Measurements from ENCODE around the gene TRIM43B. TPM values are rescaled to one million over a fixed set of nuclear protein-coding genes. Genes with fewer than 3 reads are reported as not detected.
"Not testable (repeated sequence)": the region's sequence is repeated elsewhere in the genome, so short reads cannot be mapped to it uniquely, and the experiment has no call there.

Gene TRIM43B
- total RNA-seq (not detected), polyA plus RNA-seq (ENCODE audit: insufficient read depth, low read depth, low replicate concordance) (not detected)
- long read RNA-seq, donor 1: 0 reads
- long read RNA-seq, donor 2: 0 reads
- long read RNA-seq, donor 3: 0 reads
- long read RNA-seq, donor 4: 0 reads
- long read RNA-seq, donor 5: 0 reads
- long read RNA-seq, donor 6: 0 reads
- long read RNA-seq, donor 7: 0 reads
- long read RNA-seq, donor 8: 0 reads
- long read RNA-seq, donor 9: 0 reads
- long read RNA-seq, donor 10: 0 reads

GRCh38 chr2:95484654-95485053, at the start of gene TRIM43B:
Gene TRIM43B, minus strand, starts transcription at chr2:95484754. Its CDS starts 2,040 bp downstream, at chr2:95482714.
- H3K4me1 ChIP-seq (ENCODE audit: control insufficient read depth in 2 of 3, insufficient read depth in 2 of 3, low read depth in 1 of 3, low read length in 3 of 3); H3K36me3 ChIP-seq (ENCODE audit: control insufficient read depth in 2 of 3, insufficient read depth in 3 of 3, low read length in 3 of 3); intact Hi-C loops (cut with DNase I); H3K9me3 ChIP-seq (ENCODE audit: control insufficient read depth in 2 of 3, insufficient read depth in 1 of 3, low read length in 3 of 3); FAIRE-seq; H3K27ac ChIP-seq (ENCODE audit: low read depth in 2 of 2, low read length in 2 of 2); DNase-seq; H3K4me3 ChIP-seq (ENCODE audit: low read length in 3 of 3); H3K27me3 ChIP-seq (ENCODE audit: control insufficient read depth, insufficient read depth, low read length); H3K9ac ChIP-seq (ENCODE audit: low read length in 3 of 3): not testable (repeated sequence)

- Histone ChIP-seq H3K4me1 (ENCODE audit: control insufficient read depth in 2 of 3, insufficient read depth in 2 of 3, low read depth in 1 of 3, low read length in 3 of 3) (peaks cover 0 to 10% (median 7%) of the 10 kb centered on the region in 3 donors), H3K27me3 (ENCODE audit: control insufficient read depth, insufficient read depth, low read length) (no peaks in the 10 kb centered on the region), H3K9me3 (ENCODE audit: control insufficient read depth in 2 of 3, insufficient read depth in 1 of 3, low read length in 3 of 3) (no peaks in the 10 kb centered on the region), H3K9ac (ENCODE audit: low read length in 3 of 3) (no peak overlapping the region), H3K36me3 (ENCODE audit: control insufficient read depth in 2 of 3, insufficient read depth in 3 of 3, low read length in 3 of 3) (no peaks in the 10 kb centered on the region), H3K4me3 (ENCODE audit: low read length in 3 of 3) (no peak overlapping the region), H3K27ac (ENCODE audit: low read depth in 2 of 2, low read length in 2 of 2) (peak overlapping the region; percentile 59 to 60)
- intact Hi-C loops (cut with DNase I): no loop called here
- TF ChIP-seq CTCF (IDR thresholded peaks at IDR 0.05; ENCODE audit: borderline replicate concordance, extremely low read depth, insufficient read depth): no peak
- DNase-seq: no peak
- FAIRE-seq: no peak
Measured at GRCh38 chr2:95531254-95531771, 46.8 kb upstream of the TRIM43B start.

GRCh38 chr2:95530734-95531133, 46.2 kb upstream of the TRIM43B start:
- H3K27me3 ChIP-seq (ENCODE audit: control insufficient read depth, insufficient read depth, low read length): no peaks in the 10 kb centered on the region
- H3K9me3 ChIP-seq (ENCODE audit: control insufficient read depth in 2 of 3, insufficient read depth in 1 of 3, low read length in 3 of 3): no peaks in the 10 kb centered on the region
- intact Hi-C loops (cut with DNase I): no loop called here
- no peak overlapping the region for H3K4me3 ChIP-seq (ENCODE audit: low read length in 3 of 3)
- TF ChIP-seq CTCF (IDR thresholded peaks at IDR 0.05; ENCODE audit: borderline replicate concordance, extremely low read depth, insufficient read depth): no peak
- peaks cover 0 to 10% (median 7%) of the 10 kb centered on the region in 3 donors for H3K4me1 ChIP-seq (ENCODE audit: control insufficient read depth in 2 of 3, insufficient read depth in 2 of 3, low read depth in 1 of 3, low read length in 3 of 3)
- DNase-seq (peak in 1 of 5 donors; percentile 66), FAIRE-seq (no peak)
- H3K9ac ChIP-seq (ENCODE audit: low read length in 3 of 3): no peak overlapping the region
- no peaks in the 10 kb centered on the region for H3K36me3 ChIP-seq (ENCODE audit: control insufficient read depth in 2 of 3, insufficient read depth in 3 of 3, low read length in 3 of 3)
- peak overlapping the region; percentile 33 to 60 for H3K27ac ChIP-seq (ENCODE audit: low read depth in 2 of 2, low read length in 2 of 2)

Measured in kidney (tissue), 22 donors.